HG02870 (cell line): ENCODE data around the gene TMCC1.
"Not testable (repeated sequence)": the region's sequence is repeated elsewhere in the genome, so short reads cannot be mapped to it uniquely, and the experiment has no call there.

Source experiments
- ATAC-seq: cut with Tn5 transposase; IDR thresholded peaks from one replicate; pipeline ENCODE4 v1.9.1; 2021; ENCODE audit warnings: mild to moderate bottlenecking, moderate library complexity; ENCODE audit not compliant: unreplicated experiment

Gene TMCC1

GRCh38 chr3:129612534-129613366, 280.8 kb downstream of the TMCC1 start:
- no peak for ATAC-seq

GRCh38 chr3:129611812-129612533, 281.5 kb downstream of the TMCC1 start:
- no peak for ATAC-seq

GRCh38 chr3:129611446-129611800, 282.1 kb downstream of the TMCC1 start:
- no peak for ATAC-seq

- ATAC-seq, result not testable (repeated sequence)
These were observed 282.6 kb downstream of the TMCC1 start for GRCh38 chr3:129610794-129611445.

- ATAC-seq, result no peak
These were observed 283.2 kb downstream of the TMCC1 start for GRCh38 chr3:129610276-129610675.

- no peak for ATAC-seq
These were observed 283.8 kb downstream of the TMCC1 start for GRCh38 chr3:129609591-129610182.

- no peak for ATAC-seq
These were observed 284.4 kb downstream of the TMCC1 start for GRCh38 chr3:129608936-129609590.

- no peak for ATAC-seq
These were observed 285.2 kb downstream of the TMCC1 start for GRCh38 chr3:129608087-129608935.

- ATAC-seq, result no peak
These were observed 286.0 kb downstream of the TMCC1 start for GRCh38 chr3:129607391-129608068.

GRCh38 chr3:129606636-129607390, 286.7 kb downstream of the TMCC1 start, which contains the start of gene PLXND1:
Gene PLXND1, minus strand, starts transcription at chr3:129606676. Its CDS starts 37 bp downstream, at chr3:129606639.
- no peak for ATAC-seq

GRCh38 chr3:129605922-129606635, 287.4 kb downstream of the TMCC1 start:
- no peak for ATAC-seq

- no peak for ATAC-seq
These were observed 288.1 kb downstream of the TMCC1 start for GRCh38 chr3:129605203-129605921.

- no peak for ATAC-seq
These were observed 288.7 kb downstream of the TMCC1 start for GRCh38 chr3:129604767-129605166.

GRCh38 chr3:129603991-129604749, 289.3 kb downstream of the TMCC1 start:
- ATAC-seq, result no peak

GRCh38 chr3:129603561-129603942, 290.0 kb downstream of the TMCC1 start:
- ATAC-seq, result no peak

- no peak for ATAC-seq
These were observed 290.6 kb downstream of the TMCC1 start for GRCh38 chr3:129602730-129603560.
